Measurements from ENCODE around the gene SEPTIN11. TPM values are rescaled to one million over a fixed set of nuclear protein-coding genes. Genes with fewer than 3 reads are reported as not detected.

SEPTIN11 gene
- total RNA-seq, result 125 and 175 TPM in 2 replicates

DNA sequence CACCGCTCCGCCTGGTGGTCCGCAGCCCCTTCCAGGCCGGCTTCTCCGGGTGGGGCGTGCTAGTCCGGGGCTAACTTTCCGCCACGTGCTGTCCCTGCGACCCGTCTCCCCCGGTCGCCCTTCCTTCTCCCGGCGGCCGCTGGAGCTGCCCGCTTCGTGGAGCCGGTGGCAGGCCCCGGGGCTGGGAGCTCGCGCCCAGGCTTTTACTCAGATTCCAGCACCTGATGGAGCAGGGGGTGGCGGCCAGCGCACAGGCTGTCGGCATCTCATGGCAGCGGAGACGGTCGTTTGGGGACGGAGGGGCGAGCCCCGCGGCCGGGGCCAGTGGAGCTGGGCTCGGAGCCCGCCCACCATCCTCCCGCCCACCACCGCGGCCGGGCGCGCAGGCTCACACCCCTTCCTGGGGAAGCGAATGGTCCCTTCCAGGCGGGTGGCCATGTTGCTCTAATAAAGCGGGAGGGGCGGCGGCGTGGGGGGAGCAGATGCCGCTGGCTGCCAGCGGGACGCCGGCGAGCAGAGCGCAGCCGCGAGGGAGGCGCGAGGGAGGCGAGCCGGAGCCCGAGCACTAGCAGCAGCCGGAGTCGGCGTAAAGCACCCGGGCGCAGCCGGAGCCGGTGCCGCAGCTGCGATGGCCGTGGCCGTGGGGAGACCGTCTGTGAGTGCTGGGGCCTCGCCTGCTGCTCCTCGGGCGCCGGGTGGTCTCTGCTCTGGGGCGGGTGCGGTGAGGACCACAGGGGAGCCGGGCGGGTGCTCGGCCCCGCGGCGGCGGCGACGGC lies at the start of gene SEPTIN11:
Gene SEPTIN11, plus strand, starts transcription at position 477 of the 776 bp plus-strand sequence. Its CDS starts 152 bp downstream, at position 629.

Other genes with a start within 250 kb of the SEPTIN11 start
- gene SOWAHB, start 51.6 kb upstream of the SEPTIN11 start, total RNA-seq, result not detected in 2 replicates
- 70.4 and 85.8 TPM in 2 replicates for gene CCNI, start 126.2 kb downstream of the SEPTIN11 start, total RNA-seq
- gene CCNG2, start 207.5 kb downstream of the SEPTIN11 start, total RNA-seq, result 10.1 and 15.5 TPM in 2 replicates